ENCODE data around the gene OBSCN.

- TF ChIP-seq CTCF (IDR thresholded peaks at IDR 0.05) = no peak
- no peak for TF ChIP-seq POLR2A (IDR thresholded peaks at IDR 0.05)
Measured at GRCh38 chr1:228285661-228286504, 78.0 kb downstream of the OBSCN start.

Measured in adrenal gland (tissue), 5 donors.